AG04450 (cell line): ENCODE results near the gene NEDD9. TPM values are rescaled to one million over a fixed set of nuclear protein-coding genes. Genes with fewer than 3 reads are reported as not detected.

Experiments used
- CTCF ChIA-PET: fragments of 300-600, 350-600 bp; formaldehyde crosslinking; extraction: SDS; loops from one replicate; lab custom pipeline; 2022; ENCODE audit warnings: antibody characterized with exemption, inconsistent platforms; lab: Charles Lee
- POLR2A ChIA-PET: fragments of 350-600 bp; formaldehyde crosslinking; extraction: SDS; loops from one replicate; lab custom pipeline; 2021; ENCODE audit warnings: antibody characterized with exemption, inconsistent platforms; lab: Yijun Ruan, JAX
- DNase-seq: peaks from one replicate; pipeline ENCODE4 v3.0.0-alpha.2; 2011; ENCODE audit warnings: low read depth, low spot score
- H3K27ac ChIP-seq: one replicate; pipeline ENCODE4 v1.5.1; 2012; ENCODE audit warnings: low read depth, low read length, control low read depth
- H3K27me3 ChIP-seq: one replicate; pipeline ENCODE4 v1.6.0; 2012; ENCODE audit warnings: low read length; ENCODE audit not compliant: control insufficient read depth, insufficient read depth
- H3K4me3 ChIP-seq: 2 replicates; pipeline ENCODE4 v1.5.1; 2011; ENCODE audit warnings: mild to moderate bottlenecking, low read depth, low read length, control low read depth
- H3K9me3 ChIP-seq: 2 replicates; pipeline ENCODE4 v1.5.1; 2012; ENCODE audit warnings: low read length; ENCODE audit not compliant: control insufficient read depth, insufficient read depth
- CTCF ChIP-seq: IDR thresholded peaks from 2 replicates; pipeline ENCODE4 v1.5.1; 2011; ENCODE audit warnings: low read depth, low read length, control low read depth, inconsistent platforms
- polyA plus RNA-seq: library from polyadenylated mRNA; depleted of rRNA; stranded (reverse); fragments of >200 nt; gene quantifications from 2 replicates; pipeline ENCODE4 v1.2.3, GENCODE V29; 2011; rRNA removed
- small RNA-seq: library from RNA; depleted of rRNA; stranded (forward); fragments of <200 nt; gene quantifications from one replicate; pipeline ENCODE3, GENCODE V24; 2012; ENCODE audit warnings: low read depth; ENCODE audit not compliant: insufficient read length

NEDD9 gene
- polyA plus RNA-seq, 1 experiment, result 7.2 TPM

- no peak for TF ChIP-seq CTCF
- Histone ChIP-seq H3K27me3 (no peaks in the 10 kb centered on the region), H3K9me3 (no peaks in the 10 kb centered on the region), H3K27ac (peak overlapping the region; percentile 62), H3K4me3 (no peak overlapping the region)
- ChIA-PET POLR2A (interaction anchor here (0.6 kb wide), 1 partner anchor 875 kb away, joined by 5 read pairs; no protein-coding TSS in a partner anchor), CTCF (interaction anchor here (1.6 kb wide), 1 partner anchor 185 kb away, joined by 4 read pairs; no protein-coding TSS in a partner anchor)
- DNase-seq, result no peak
These were observed 93.2 kb downstream of the NEDD9 start for GRCh38 chr6:11139051-11139960.

GRCh38 chr6:11136809-11137208 lies 95.7 kb downstream of the NEDD9 start:
- no peak for DNase-seq
- no peaks in the 10 kb centered on the region for H3K9me3 ChIP-seq
- no peak overlapping the region for H3K27ac ChIP-seq
- no peak overlapping the region for H3K4me3 ChIP-seq
- ChIA-PET CTCF (interaction anchor here (0.7 to 2.6 kb wide), 3 partner anchors 182 to 359 kb away, joined by 3 to 16 read pairs (median 3); no protein-coding TSS in a partner anchor), POLR2A (no interaction called here)
- no peaks in the 10 kb centered on the region for H3K27me3 ChIP-seq
- TF ChIP-seq CTCF, result no peak

Small RNA genes within 50 kb of the gene (small RNA-seq; reads per million reads assigned to genes)
- not detected for gene AL136139.1

Other genes starting within 250 kb of the NEDD9 start
- gene ELOVL2, start 188.4 kb downstream of the NEDD9 start, polyA plus RNA-seq, result 2.4 and 2.9 TPM in 2 replicates
- 8.0 and 9.0 TPM in 2 replicates for gene SMIM13, start 138.8 kb downstream of the NEDD9 start, polyA plus RNA-seq
- gene ERVFRD-1, start 120.9 kb downstream of the NEDD9 start, polyA plus RNA-seq, result not detected in 2 replicates